ENCODE measurements around the gene RPS6KA2. TPM values are rescaled to one million over a fixed set of nuclear protein-coding genes. Genes with fewer than 3 reads are reported as not detected.
"Not testable (repeated sequence)": the region's sequence is repeated elsewhere in the genome, so short reads cannot be mapped to it uniquely, and the experiment has no call there.

Gene RPS6KA2
- polyA plus RNA-seq, 1 donor = 25.9 TPM

GRCh38 chr6:166635013-166635970 lies 8.2 kb upstream of the RPS6KA2 start:
- no peak for DNase-seq

- not testable (repeated sequence) for DNase-seq
Observed at GRCh38 chr6:166634581-166634980, 7.5 kb upstream of the RPS6KA2 start.

GRCh38 chr6:166633732-166634535 lies 6.9 kb upstream of the RPS6KA2 start:
- no peak for DNase-seq

GRCh38 chr6:166632731-166633130 lies 5.7 kb upstream of the RPS6KA2 start:
- no peak for DNase-seq

- no peak for DNase-seq
Observed at GRCh38 chr6:166630462-166630861, 3.4 kb upstream of the RPS6KA2 start.

GRCh38 chr6:166629628-166630027 lies 2.6 kb upstream of the RPS6KA2 start:
- DNase-seq = no peak

GRCh38 chr6:166627875-166628801 lies 1.1 kb upstream of the RPS6KA2 start:
- DNase-seq = no peak

- DNase-seq = peak; percentile 20
Observed at GRCh38 chr6:166626177-166627032, 646 bp downstream of the RPS6KA2 start.

GRCh38 chr6:166625356-166625755 lies 1.7 kb downstream of the RPS6KA2 start:
- no peak for DNase-seq

GRCh38 chr6:166624275-166624674 lies 2.8 kb downstream of the RPS6KA2 start:
- no peak for DNase-seq

GRCh38 chr6:166623318-166623717 lies 3.7 kb downstream of the RPS6KA2 start:
- no peak for DNase-seq

GRCh38 chr6:166621114-166621540 lies 5.9 kb downstream of the RPS6KA2 start:
- no peak for DNase-seq

GRCh38 chr6:166620478-166621113 lies 6.5 kb downstream of the RPS6KA2 start:
- no peak for DNase-seq

GRCh38 chr6:166619912-166620311 lies 7.1 kb downstream of the RPS6KA2 start:
- peak; percentile 44 for DNase-seq

GRCh38 chr6:166618866-166619761 lies 7.9 kb downstream of the RPS6KA2 start:
- no peak for DNase-seq

- DNase-seq = no peak
Observed at GRCh38 chr6:166618251-166618650, 8.8 kb downstream of the RPS6KA2 start.

GRCh38 chr6:166617359-166617758 lies 9.7 kb downstream of the RPS6KA2 start:
- no peak for DNase-seq

GRCh38 chr6:166616261-166617238 lies 10.5 kb downstream of the RPS6KA2 start:
- DNase-seq = no peak

Data from hindlimb muscle (tissue), 1 donor.